ENCODE results near the gene RNASEH2C. TPM values are rescaled to one million over a fixed set of nuclear protein-coding genes. Genes with fewer than 3 reads are reported as not detected.
"Not testable (repeated sequence)": the region's sequence is repeated elsewhere in the genome, so short reads cannot be mapped to it uniquely, and the experiment has no call there.

RNASEH2C gene
- polyA plus RNA-seq, 1 donor (not counting 4 experiments of a cell fraction or from before 2014, with no cell fraction given), result 18.5 TPM

DNA sequence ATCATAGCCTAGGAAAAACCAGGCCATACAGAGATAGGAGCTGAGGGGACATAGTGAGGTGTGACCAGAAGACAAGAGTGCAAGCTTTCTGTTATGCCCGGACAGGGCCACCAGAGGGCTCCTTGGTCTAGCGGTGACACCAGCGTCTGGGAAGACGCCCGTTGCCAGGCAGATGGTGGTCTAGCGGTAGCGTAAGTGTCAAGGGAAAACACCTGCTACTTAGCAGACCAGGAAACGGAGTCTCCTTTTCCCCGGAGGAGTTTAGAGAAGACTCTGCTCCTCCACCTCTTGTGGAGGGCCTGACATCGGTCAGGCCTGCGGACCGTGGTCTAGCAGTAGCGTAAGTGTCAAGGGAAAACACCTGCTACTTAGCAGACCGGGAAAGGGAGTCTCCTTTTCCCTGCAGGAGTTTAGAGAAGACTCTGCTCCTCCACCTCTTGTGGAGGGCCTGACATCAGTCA lies 14.3 kb downstream of the RNASEH2C start:
- H3K27ac ChIP-seq (ENCODE audit: control insufficient read depth, insufficient read depth, low read length); H4K20me1 ChIP-seq (ENCODE audit: control insufficient read depth, extremely low read depth, insufficient read depth, low read length); H3K79me2 ChIP-seq (ENCODE audit: control insufficient read depth, insufficient read depth, low read length); H3K9ac ChIP-seq (ENCODE audit: control insufficient read depth, extremely low read depth, insufficient read depth, low read length); DNase-seq (ENCODE audit: low read depth, low spot score); H2AFZ ChIP-seq (ENCODE audit: control insufficient read depth, low read length); H3K4me3 ChIP-seq (ENCODE audit: control insufficient read depth in 2 of 3, extremely low read depth in 1 of 3, insufficient read depth in 2 of 3, low read depth in 1 of 3, low read length in 3 of 3); H3K9me1 ChIP-seq (ENCODE audit: control insufficient read depth, extremely low read depth, insufficient read depth, low read length); H3K27me3 ChIP-seq (ENCODE audit: control insufficient read depth, extremely low read depth, insufficient read depth, low read length); FAIRE-seq; H3K9me3 ChIP-seq (ENCODE audit: control insufficient read depth, low read depth, low read length); H3K4me1 ChIP-seq (ENCODE audit: control insufficient read depth, extremely low read depth, insufficient read depth, low read length); H3K36me3 ChIP-seq (ENCODE audit: control insufficient read depth in 2 of 2, extremely low read depth in 1 of 2, insufficient read depth in 2 of 2, low read length in 2 of 2); dilution Hi-C loops (cut with MboI; ENCODE audit: extremely low pct_ligation_motif_present, low sequenced_read_pairs); H3K4me2 ChIP-seq (ENCODE audit: control insufficient read depth, extremely low read depth, insufficient read depth, low read depth, low read length): not testable (repeated sequence)
- TF ChIP-seq, protein P1, sequence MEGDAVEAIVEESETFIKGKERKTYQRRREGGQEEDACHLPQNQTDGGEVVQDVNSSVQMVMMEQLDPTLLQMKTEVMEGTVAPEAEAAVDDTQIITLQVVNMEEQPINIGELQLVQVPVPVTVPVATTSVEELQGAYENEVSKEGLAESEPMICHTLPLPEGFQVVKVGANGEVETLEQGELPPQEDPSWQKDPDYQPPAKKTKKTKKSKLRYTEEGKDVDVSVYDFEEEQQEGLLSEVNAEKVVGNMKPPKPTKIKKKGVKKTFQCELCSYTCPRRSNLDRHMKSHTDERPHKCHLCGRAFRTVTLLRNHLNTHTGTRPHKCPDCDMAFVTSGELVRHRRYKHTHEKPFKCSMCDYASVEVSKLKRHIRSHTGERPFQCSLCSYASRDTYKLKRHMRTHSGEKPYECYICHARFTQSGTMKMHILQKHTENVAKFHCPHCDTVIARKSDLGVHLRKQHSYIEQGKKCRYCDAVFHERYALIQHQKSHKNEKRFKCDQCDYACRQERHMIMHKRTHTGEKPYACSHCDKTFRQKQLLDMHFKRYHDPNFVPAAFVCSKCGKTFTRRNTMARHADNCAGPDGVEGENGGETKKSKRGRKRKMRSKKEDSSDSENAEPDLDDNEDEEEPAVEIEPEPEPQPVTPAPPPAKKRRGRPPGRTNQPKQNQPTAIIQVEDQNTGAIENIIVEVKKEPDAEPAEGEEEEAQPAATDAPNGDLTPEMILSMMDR (optimal IDR thresholded peaks at IDR 0.05 in 1 of 3, IDR thresholded peaks at IDR 0.05 in 1 of 3, conservative IDR thresholded peaks at IDR 0.05 in 1 of 3; ENCODE audit: extremely low read depth in 1 of 3, insufficient read depth in 2 of 3, low read length in 3 of 3), result peak; percentile 10 to 50 (median 36)

DNA sequence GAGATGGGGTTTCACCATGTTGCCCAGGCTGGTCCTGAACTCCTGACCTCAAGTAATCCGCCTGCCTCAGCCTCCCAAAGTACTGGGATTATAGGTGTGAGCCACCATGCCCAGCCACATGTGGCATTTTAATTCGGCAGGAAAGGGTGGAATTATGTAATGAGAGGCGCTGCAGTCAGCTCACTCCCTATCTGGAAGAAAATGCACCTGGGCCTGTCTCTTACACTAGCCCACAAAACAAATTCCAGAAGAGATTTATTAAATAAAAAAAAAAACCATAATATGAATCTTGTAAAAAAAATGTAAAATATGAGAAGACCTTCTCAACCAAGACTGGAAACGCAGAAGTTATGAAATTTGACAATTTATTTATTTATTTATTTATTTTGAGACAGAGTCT lies 16.8 kb downstream of the RNASEH2C start:
- Histone ChIP-seq H3K27ac (ENCODE audit: control insufficient read depth, insufficient read depth, low read length) (no peak overlapping the region), H3K9me1 (ENCODE audit: control insufficient read depth, extremely low read depth, insufficient read depth, low read length) (no peaks in the 10 kb centered on the region), H3K4me3 (ENCODE audit: control insufficient read depth in 2 of 3, extremely low read depth in 1 of 3, insufficient read depth in 2 of 3, low read depth in 1 of 3, low read length in 3 of 3) (no peak overlapping the region), H3K79me2 (ENCODE audit: control insufficient read depth, insufficient read depth, low read length) (no peaks in the 10 kb centered on the region), H4K20me1 (ENCODE audit: control insufficient read depth, extremely low read depth, insufficient read depth, low read length) (no peaks in the 10 kb centered on the region), H3K9ac (ENCODE audit: control insufficient read depth, extremely low read depth, insufficient read depth, low read length) (no peak overlapping the region), H3K27me3 (ENCODE audit: control insufficient read depth, extremely low read depth, insufficient read depth, low read length) (no peaks in the 10 kb centered on the region), H3K9me3 (ENCODE audit: control insufficient read depth, low read depth, low read length) (no peaks in the 10 kb centered on the region), H3K4me1 (ENCODE audit: control insufficient read depth, extremely low read depth, insufficient read depth, low read length) (no peaks in the 10 kb centered on the region), H3K36me3 (ENCODE audit: control insufficient read depth in 2 of 2, extremely low read depth in 1 of 2, insufficient read depth in 2 of 2, low read length in 2 of 2) (no peaks in the 10 kb centered on the region), H3K4me2 (ENCODE audit: control insufficient read depth, extremely low read depth, insufficient read depth, low read depth, low read length) (no peak overlapping the region), H2AFZ (ENCODE audit: control insufficient read depth, low read length) (no peak overlapping the region)
- DNase-seq (ENCODE audit: low read depth, low spot score) (no peak), FAIRE-seq (no peak)
- dilution Hi-C loops (cut with MboI; ENCODE audit: extremely low pct_ligation_motif_present, low sequenced_read_pairs), result no loop called here
- TF ChIP-seq, protein P1 (optimal IDR thresholded peaks at IDR 0.05 in 1 of 3, IDR thresholded peaks at IDR 0.05 in 1 of 3, conservative IDR thresholded peaks at IDR 0.05 in 1 of 3; ENCODE audit: extremely low read depth in 1 of 3, insufficient read depth in 2 of 3, low read length in 3 of 3), result no peak
- TF ChIP-seq EZH2 (IDR thresholded peaks at IDR 0.05; ENCODE audit: low read length), result no peak

Data from keratinocyte (primary cell).